Activated T-cell treated with anti-CD3 and anti-CD28 coated beads for 24 hours (primary cell): Measurements from ENCODE around the gene TRPM4.
"Not testable (repeated sequence)": the region's sequence is repeated elsewhere in the genome, so short reads cannot be mapped to it uniquely, and the experiment has no call there.

Source experiments
- DNase-seq: peaks from one replicate; pipeline ENCODE4 v3.0.0-alpha.2; 2020; ENCODE audit warnings: low read depth

The TRPM4 gene

GRCh38 chr19:49127225-49127624 is 30.4 kb upstream of the TRPM4 start:
- not testable (repeated sequence) for DNase-seq

- peak; percentile 90 for DNase-seq
Observed at GRCh38 chr19:49127674-49128544, 29.7 kb upstream of the TRPM4 start.

GRCh38 chr19:49128545-49129237 is 28.9 kb upstream of the TRPM4 start:
- no peak for DNase-seq

GRCh38 chr19:49129238-49129583 is 28.4 kb upstream of the TRPM4 start:
- DNase-seq, result no peak

GRCh38 chr19:49130325-49130724 is 27.3 kb upstream of the TRPM4 start:
- DNase-seq, result no peak

GRCh38 chr19:49132974-49133609 is 24.5 kb upstream of the TRPM4 start:
- DNase-seq, result no peak

- DNase-seq, result no peak
Observed at GRCh38 chr19:49133621-49134454, 23.8 kb upstream of the TRPM4 start.

GRCh38 chr19:49135686-49136085 is 21.9 kb upstream of the TRPM4 start:
- DNase-seq, result no peak

GRCh38 chr19:49136771-49137171 is 20.8 kb upstream of the TRPM4 start:
- no peak for DNase-seq

GRCh38 chr19:49140951-49141350 is 16.6 kb upstream of the TRPM4 start:
- no peak for DNase-seq

GRCh38 chr19:49141352-49141751 is 16.2 kb upstream of the TRPM4 start:
- DNase-seq, result no peak

GRCh38 chr19:49142866-49143335 is 14.7 kb upstream of the TRPM4 start:
- DNase-seq, result peak; percentile 61

GRCh38 chr19:49145573-49146407 is 11.8 kb upstream of the TRPM4 start:
- DNase-seq, result peak; percentile 67

- DNase-seq, result not testable (repeated sequence)
Observed at GRCh38 chr19:49146408-49146770, 11.2 kb upstream of the TRPM4 start.

- no peak for DNase-seq
Observed at GRCh38 chr19:49148044-49148682, 9.4 kb upstream of the TRPM4 start.

- peak; percentile 73 for DNase-seq
Observed at GRCh38 chr19:49148784-49149651, 8.6 kb upstream of the TRPM4 start.

- no peak for DNase-seq
Observed at GRCh38 chr19:49149652-49150105, 7.9 kb upstream of the TRPM4 start.

GRCh38 chr19:49150106-49150943 is 7.3 kb upstream of the TRPM4 start:
- DNase-seq, result no peak

GRCh38 chr19:49150944-49151243 is 6.7 kb upstream of the TRPM4 start:
- no peak for DNase-seq
